Natural killer cell (primary cell): ENCODE results near the gene ARV1. TPM values are rescaled to one million over a fixed set of nuclear protein-coding genes. Genes with fewer than 3 reads are reported as not detected.
A peak's percentile ranks its signal among the peaks of the same experiment; 100 is the strongest.

ENCODE experiments used
- ATAC-seq, 3 donors: fragments of 150-1000 bp in 2 of 3; fragments of 200-7000 bp in 1 of 3; cut with Tn5 transposase; 1 replicate in 1 of 3; 2 replicates in 2 of 3; pipeline ENCODE4 v1.10.0; 2021; ENCODE audit warnings: mild to moderate bottlenecking in 2 of 3, moderate library complexity in 2 of 3
- DNase-seq, 2 donors: peaks; one replicate each; pipeline versions ENCODE4 v3.0.0 to v3.0.0-alpha.2; 2013 to 2021; ENCODE audit warnings: mixed read lengths in 1 of 2
- H3K27ac ChIP-seq: one replicate; pipeline ENCODE4 v1.5.1; 2013; ENCODE audit warnings: mild to moderate bottlenecking, low read length
- H3K27me3 ChIP-seq: one replicate; pipeline ENCODE4 v1.6.1; 2013; ENCODE audit warnings: low read length; ENCODE audit not compliant: control insufficient read depth, insufficient read depth
- H3K36me3 ChIP-seq: one replicate; pipeline ENCODE4 v1.6.1; 2013; ENCODE audit warnings: low read length; ENCODE audit not compliant: control insufficient read depth, insufficient read depth
- H3K4me1 ChIP-seq: one replicate; pipeline ENCODE4 v1.6.1; 2013; ENCODE audit warnings: low read length; ENCODE audit not compliant: control insufficient read depth, insufficient read depth
- H3K4me3 ChIP-seq: one replicate; pipeline ENCODE4 v1.5.1; 2013; ENCODE audit warnings: low read length
- H3K9me3 ChIP-seq: one replicate; pipeline ENCODE4 v1.6.1; 2013; ENCODE audit warnings: low read length; ENCODE audit not compliant: control insufficient read depth, insufficient read depth
- H3K27ac Mint-ChIP-seq, 2 donors: one replicate each; pipeline ENCODE4 v1.8.0; 2022; ENCODE audit warnings: mild to moderate bottlenecking in 2 of 2, mixed read lengths in 2 of 2, moderate library complexity in 1 of 2
- H3K27me3 Mint-ChIP-seq, 2 donors: one replicate each; pipeline ENCODE4 v1.8.0; 2022; ENCODE audit warnings: low read depth in 2 of 2, mixed read lengths in 2 of 2
- H3K36me3 Mint-ChIP-seq: one replicate; pipeline ENCODE4 v1.8.0; 2022; ENCODE audit warnings: mixed read lengths
- H3K4me1 Mint-ChIP-seq, 2 donors: one replicate each; pipeline ENCODE4 v1.8.0; 2022; ENCODE audit warnings: mixed read lengths in 2 of 2
- H3K4me3 Mint-ChIP-seq: one replicate; pipeline ENCODE4 v1.8.0; 2022; ENCODE audit warnings: mild to moderate bottlenecking, moderate library complexity, mixed read lengths
- H3K9me3 Mint-ChIP-seq, 2 donors: one replicate each; pipeline ENCODE4 v1.8.0; 2022; ENCODE audit warnings: mixed read lengths in 2 of 2
- CTCF ChIP-seq: fragments of 200-600 bp; IDR thresholded peaks from one replicate; pipeline ENCODE4 v1.8.0; 2022; ENCODE audit warnings: antibody characterized with exemption
- WGBS: methylation state at CpG from one replicate; pipeline ENCODE4 v1.1.7; 2013; ENCODE audit warnings: missing lambda C conversion rate; ENCODE audit not compliant: insufficient coverage; 5-methylcytosine and 5-hydroxymethylcytosine counted together
- intact Hi-C: fragments of 100-400 bp; cut with micrococcal nuclease; formaldehyde crosslinking; loops from one replicate; pipeline ENCODE4 v1.14.2; 2022
- total RNA-seq, 4 donors: library from RNA; stranded (reverse); fragments of 120-200 nt in 1 of 4; gene quantifications; one replicate each; pipeline versions ENCODE4 v1.2.3 to v1.2.4, GENCODE V29; 2013 to 2022

The ARV1 gene
- 1 to 10 TPM; 7.2 to 7.6 (median 7.3) TPM for total RNA-seq
- 14.5 TPM for total RNA-seq (2013)

GRCh38 chr1:230978491-230979388 is at the start of gene ARV1, which contains the start of gene TTC13:
Gene ARV1, plus strand, starts transcription at chr1:230979094. Its CDS starts 12 bp downstream, at chr1:230979106.
Gene TTC13, minus strand, starts transcription at chr1:230978861. Its CDS starts 31 bp downstream, at chr1:230978830.
- H3K9me3 ChIP-seq: no peaks in the 10 kb centered on the region
- H3K27me3 Mint-ChIP-seq: no peaks in the 10 kb centered on the region
- H3K4me1 Mint-ChIP-seq: peaks cover 31 to 49% of the 10 kb centered on the region in 2 donors
- ATAC-seq: peak; percentile 94 to 99 (median 94)
- peaks cover 19% of the 10 kb centered on the region for H3K36me3 ChIP-seq
- peak within 1 kb of the TSS; percentile 99 for H3K4me3 Mint-ChIP-seq
- H3K4me3 ChIP-seq: peak within 1 kb of the TSS; percentile 57
- peak; percentile 35 for TF ChIP-seq CTCF
- H3K9me3 Mint-ChIP-seq: no peaks in the 10 kb centered on the region
- intact Hi-C loops: loop anchor here (1.0 to 5.0 kb wide), 5 partner anchors 60 to 549 kb away; partner anchors contain the start of genes COG2, EXOC8, SPRTN and TSNAX
- under 1% methylated on average over 79 of the region's 79 CpGs for WGBS
- peak; percentile 92 to 96 for DNase-seq
- H3K27me3 ChIP-seq: no peaks in the 10 kb centered on the region
- peaks cover 40% of the 10 kb centered on the region for H3K4me1 ChIP-seq
- H3K36me3 Mint-ChIP-seq: no peaks in the 10 kb centered on the region
- peak within 1 kb of the TSS; percentile 82 for H3K27ac ChIP-seq
- H3K27ac Mint-ChIP-seq: peak within 1 kb of the TSS in 1 of 2 donors; percentile 97

- intact Hi-C loops: no loop called here
- peaks cover 75% of the 10 kb centered on the region for H3K36me3 ChIP-seq
- DNase-seq (no peak), ATAC-seq (no peak)
- Mint-ChIP-seq H3K36me3 (peaks cover 23% of the 10 kb centered on the region), H3K27me3 (no peaks in the 10 kb centered on the region), H3K4me1 (peaks cover 11 to 17% of the 10 kb centered on the region in 2 donors), H3K27ac (no peak overlapping the region), H3K4me3 (no peak overlapping the region), H3K9me3 (no peaks in the 10 kb centered on the region)
- H3K9me3 ChIP-seq: no peaks in the 10 kb centered on the region
- no peak overlapping the region for H3K4me3 ChIP-seq
- 92% methylated on average over 3 of the region's 3 CpGs for WGBS
- no peak overlapping the region for H3K27ac ChIP-seq
- no peaks in the 10 kb centered on the region for H3K4me1 ChIP-seq
- no peaks in the 10 kb centered on the region for H3K27me3 ChIP-seq
- no peak for TF ChIP-seq CTCF
These were observed 47.9 kb upstream of the ARV1 start for GRCh38 chr1:230930986-230931385.

- TF ChIP-seq CTCF: no peak
- H3K27me3 ChIP-seq: no peaks in the 10 kb centered on the region
- Mint-ChIP-seq H3K27ac (peak overlapping the region; percentile 7 to 46), H3K4me1 (peaks cover 16 to 50% of the 10 kb centered on the region in 2 donors), H3K27me3 (no peaks in the 10 kb centered on the region), H3K4me3 (no peak overlapping the region), H3K9me3 (no peaks in the 10 kb centered on the region), H3K36me3 (peaks cover 9% of the 10 kb centered on the region)
- WGBS: 95% methylated on average over 6 of the region's 6 CpGs
- ATAC-seq (no peak), DNase-seq (no peak)
- peaks cover 66% of the 10 kb centered on the region for H3K36me3 ChIP-seq
- H3K27ac ChIP-seq: no peak overlapping the region
- no peaks in the 10 kb centered on the region for H3K9me3 ChIP-seq
- H3K4me1 ChIP-seq: no peaks in the 10 kb centered on the region
- no peak overlapping the region for H3K4me3 ChIP-seq
- intact Hi-C loops: no loop called here
These were observed 43.0 kb upstream of the ARV1 start for GRCh38 chr1:230935852-230936251.
